ENCODE measurements around the gene RALY.
A peak's percentile ranks its signal among the peaks of the same experiment; 100 is the strongest.

RALY gene

GRCh38 chr20:34099675-34100074 is 106.0 kb downstream of the RALY start:
- no peak overlapping the region for H3K4me3 ChIP-seq (ENCODE audit: low read length)
- no peak for TF ChIP-seq CTCF (conservative IDR thresholded peaks at IDR 0.05; ENCODE audit: low read length)
- no peak for DNase-seq (ENCODE audit: low read depth)

- DNase-seq (ENCODE audit: low read depth), result no peak
- no peak for TF ChIP-seq CTCF (conservative IDR thresholded peaks at IDR 0.05; ENCODE audit: low read length)
- no peak overlapping the region for H3K4me3 ChIP-seq (ENCODE audit: low read length)
These were observed 106.9 kb downstream of the RALY start for GRCh38 chr20:34100576-34100975.

DNA sequence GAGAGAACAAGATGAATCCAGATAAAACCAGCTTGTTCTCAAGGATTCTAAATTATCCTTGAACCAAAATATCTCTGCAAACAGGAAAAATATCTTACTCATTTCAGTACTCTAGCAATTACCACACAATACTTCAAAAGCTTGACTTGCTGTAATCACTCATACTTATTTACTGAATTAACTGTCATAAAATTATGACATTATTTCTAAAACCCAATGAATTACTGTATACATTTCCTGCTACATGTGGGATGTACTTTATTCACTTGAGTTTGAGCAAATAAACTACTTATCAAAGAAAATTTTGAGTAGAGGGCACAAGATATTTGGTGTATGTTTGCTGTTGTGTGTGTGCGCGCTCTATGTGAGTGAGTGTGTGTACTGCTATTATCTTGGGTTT is 108.6 kb downstream of the RALY start:
- H3K4me3 ChIP-seq (ENCODE audit: low read length), result no peak overlapping the region
- DNase-seq (ENCODE audit: low read depth), result no peak
- no peak for TF ChIP-seq CTCF (conservative IDR thresholded peaks at IDR 0.05; ENCODE audit: low read length)

- DNase-seq (ENCODE audit: low read depth), result no peak
- H3K4me3 ChIP-seq (ENCODE audit: low read length), result no peak overlapping the region
- TF ChIP-seq CTCF (conservative IDR thresholded peaks at IDR 0.05; ENCODE audit: low read length), result no peak
These were observed 110.3 kb downstream of the RALY start for GRCh38 chr20:34104059-34104458.

DNA sequence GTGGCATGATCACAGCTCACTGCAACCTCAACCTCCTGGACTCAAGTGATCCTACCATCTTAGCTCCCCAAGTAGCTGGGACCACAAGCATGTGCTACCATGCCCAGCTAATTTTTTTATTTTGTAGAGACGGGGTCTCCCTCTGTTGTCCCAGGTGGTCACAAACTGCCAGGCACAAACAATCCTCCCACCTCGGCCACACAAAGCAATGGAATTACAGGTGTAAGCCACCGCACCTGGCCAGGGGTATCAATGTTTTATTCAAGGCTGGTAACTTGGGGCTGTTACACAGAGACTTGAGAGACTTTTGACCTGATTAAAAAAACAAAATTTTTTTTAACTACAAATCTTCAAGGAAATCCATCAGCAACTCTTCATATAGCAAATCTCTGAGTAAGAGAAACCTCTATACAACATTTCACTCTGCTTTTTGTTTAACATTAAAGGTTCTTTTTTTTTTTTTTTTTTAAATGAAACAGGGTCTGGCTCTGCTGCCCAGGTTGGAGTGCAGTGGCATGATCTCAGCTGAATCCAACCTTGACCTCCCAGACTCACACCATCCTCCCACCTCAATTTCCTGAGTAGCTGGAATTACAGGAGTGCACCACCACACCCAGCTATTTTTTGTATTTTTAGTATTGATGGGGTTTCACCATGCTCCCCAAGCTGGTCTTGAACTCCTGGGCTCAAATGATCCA is 112.4 kb downstream of the RALY start:
- DNase-seq (ENCODE audit: low read depth), result no peak
- TF ChIP-seq CTCF (conservative IDR thresholded peaks at IDR 0.05; ENCODE audit: low read length), result no peak
- no peak overlapping the region for H3K4me3 ChIP-seq (ENCODE audit: low read length)

DNA sequence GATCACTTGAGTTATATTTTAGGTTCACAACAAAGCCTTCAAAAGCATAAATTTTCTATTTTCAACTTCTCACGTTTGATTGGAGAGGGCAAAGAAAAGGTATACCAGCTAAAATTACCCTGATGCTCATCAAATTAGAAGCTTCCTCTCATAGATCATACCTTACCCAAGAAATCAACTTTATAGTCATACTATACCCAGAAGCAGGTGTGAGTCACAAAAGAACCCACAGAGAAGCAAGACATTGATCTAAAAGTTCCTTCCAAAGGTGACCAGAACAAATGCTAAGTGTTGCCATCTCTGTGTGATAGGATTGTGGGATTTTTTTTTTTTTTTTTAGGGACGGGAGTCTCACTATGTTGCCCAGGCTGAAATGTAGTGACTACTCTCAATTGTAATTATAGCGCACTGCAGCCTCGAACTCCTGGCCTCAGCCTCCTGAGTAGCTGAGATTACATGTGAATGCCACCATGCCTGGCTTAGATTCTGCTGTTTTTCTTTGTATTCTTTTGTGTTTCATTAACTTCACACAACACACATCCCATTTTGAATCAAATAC is 115.0 kb downstream of the RALY start:
- no peak overlapping the region for H3K4me3 ChIP-seq (ENCODE audit: low read length)
- no peak for DNase-seq (ENCODE audit: low read depth)
- TF ChIP-seq CTCF (conservative IDR thresholded peaks at IDR 0.05; ENCODE audit: low read length), result no peak

DNA sequence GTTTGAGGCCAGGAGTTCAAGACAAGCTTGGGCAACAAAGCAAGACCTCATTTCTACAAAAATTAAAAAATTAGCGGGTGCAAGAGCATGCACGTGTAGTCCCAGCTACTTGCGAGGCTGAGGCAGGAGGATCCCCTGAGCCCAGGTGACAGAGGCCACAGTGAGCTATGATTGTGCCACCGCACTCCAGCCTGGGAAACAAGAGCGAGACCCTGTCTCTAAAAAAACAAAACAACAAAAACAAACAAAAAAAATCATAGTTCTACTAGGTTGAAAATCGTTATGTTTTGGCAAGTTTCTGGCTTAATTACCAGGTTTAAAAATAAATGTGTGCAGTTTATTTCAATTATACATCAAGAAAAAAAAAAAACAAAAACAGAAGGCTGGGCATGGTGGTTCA is 115.7 kb downstream of the RALY start:
- peak overlapping the region; percentile 7; the same call in 1 of the 2 replicates for H3K4me3 ChIP-seq (ENCODE audit: low read length)
- DNase-seq (ENCODE audit: low read depth), result no peak
- no peak for TF ChIP-seq CTCF (conservative IDR thresholded peaks at IDR 0.05; ENCODE audit: low read length)
